Coronary artery (tissue), 2 donors: ENCODE data around the gene MGLL.

Experiments
- DNase-seq: peaks from one replicate; pipeline ENCODE4 v3.0.0-alpha.2; 2017; ENCODE audit warnings: low spot score
- H3K27ac ChIP-seq, 2 donors: fragments of 200-600 bp; sonication (generic); one replicate each; pipeline ENCODE4 v1.5.1; 2016 to 2019
- H3K4me3 ChIP-seq: fragments of 200-600 bp; sonication (generic); 2 replicates; pipeline ENCODE4 v1.5.1; 2016; ENCODE audit warnings: mild to moderate bottlenecking, moderate library complexity
- TF ChIP-seq, protein P1 (sequence below): fragments of 200-600 bp; sonication (generic); IDR thresholded peaks from one replicate; pipeline ENCODE4 v1.5.1; 2019; ENCODE audit warnings: antibody characterized with exemption

Gene MGLL

DNA sequence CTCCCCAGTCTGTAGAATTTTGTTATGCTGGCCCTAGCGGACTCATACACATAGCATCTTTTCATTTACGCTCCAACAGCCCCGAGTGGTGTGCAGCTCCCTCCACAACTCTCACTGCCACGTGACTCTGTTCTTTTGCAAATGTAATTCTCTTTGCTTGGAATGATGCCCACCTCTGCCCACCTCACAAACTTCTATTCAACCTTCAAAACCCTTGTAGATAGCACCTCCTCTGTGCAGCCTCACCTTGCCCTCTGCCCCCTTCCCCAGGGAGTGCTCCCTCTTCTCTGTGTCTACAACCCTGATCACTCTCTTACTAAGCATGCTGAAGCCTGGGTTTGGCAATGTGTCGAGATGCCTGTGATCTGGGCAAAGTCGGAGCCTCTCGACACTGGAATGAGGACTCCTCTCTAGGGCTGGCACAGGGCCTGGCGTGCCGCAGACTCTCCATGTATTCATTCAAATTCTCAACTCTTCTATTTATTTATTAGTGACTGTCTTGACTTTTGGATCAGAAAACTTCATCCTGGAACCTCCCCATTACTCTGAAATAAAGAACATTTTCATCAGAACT lies 73.5 kb downstream of the MGLL start:
- Histone ChIP-seq H3K27ac (peak overlapping the region; percentile 68 to 91), H3K4me3 (peak overlapping the region; percentile 5)
- no peak for DNase-seq
- TF ChIP-seq, protein P1, sequence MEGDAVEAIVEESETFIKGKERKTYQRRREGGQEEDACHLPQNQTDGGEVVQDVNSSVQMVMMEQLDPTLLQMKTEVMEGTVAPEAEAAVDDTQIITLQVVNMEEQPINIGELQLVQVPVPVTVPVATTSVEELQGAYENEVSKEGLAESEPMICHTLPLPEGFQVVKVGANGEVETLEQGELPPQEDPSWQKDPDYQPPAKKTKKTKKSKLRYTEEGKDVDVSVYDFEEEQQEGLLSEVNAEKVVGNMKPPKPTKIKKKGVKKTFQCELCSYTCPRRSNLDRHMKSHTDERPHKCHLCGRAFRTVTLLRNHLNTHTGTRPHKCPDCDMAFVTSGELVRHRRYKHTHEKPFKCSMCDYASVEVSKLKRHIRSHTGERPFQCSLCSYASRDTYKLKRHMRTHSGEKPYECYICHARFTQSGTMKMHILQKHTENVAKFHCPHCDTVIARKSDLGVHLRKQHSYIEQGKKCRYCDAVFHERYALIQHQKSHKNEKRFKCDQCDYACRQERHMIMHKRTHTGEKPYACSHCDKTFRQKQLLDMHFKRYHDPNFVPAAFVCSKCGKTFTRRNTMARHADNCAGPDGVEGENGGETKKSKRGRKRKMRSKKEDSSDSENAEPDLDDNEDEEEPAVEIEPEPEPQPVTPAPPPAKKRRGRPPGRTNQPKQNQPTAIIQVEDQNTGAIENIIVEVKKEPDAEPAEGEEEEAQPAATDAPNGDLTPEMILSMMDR: no peak

DNA sequence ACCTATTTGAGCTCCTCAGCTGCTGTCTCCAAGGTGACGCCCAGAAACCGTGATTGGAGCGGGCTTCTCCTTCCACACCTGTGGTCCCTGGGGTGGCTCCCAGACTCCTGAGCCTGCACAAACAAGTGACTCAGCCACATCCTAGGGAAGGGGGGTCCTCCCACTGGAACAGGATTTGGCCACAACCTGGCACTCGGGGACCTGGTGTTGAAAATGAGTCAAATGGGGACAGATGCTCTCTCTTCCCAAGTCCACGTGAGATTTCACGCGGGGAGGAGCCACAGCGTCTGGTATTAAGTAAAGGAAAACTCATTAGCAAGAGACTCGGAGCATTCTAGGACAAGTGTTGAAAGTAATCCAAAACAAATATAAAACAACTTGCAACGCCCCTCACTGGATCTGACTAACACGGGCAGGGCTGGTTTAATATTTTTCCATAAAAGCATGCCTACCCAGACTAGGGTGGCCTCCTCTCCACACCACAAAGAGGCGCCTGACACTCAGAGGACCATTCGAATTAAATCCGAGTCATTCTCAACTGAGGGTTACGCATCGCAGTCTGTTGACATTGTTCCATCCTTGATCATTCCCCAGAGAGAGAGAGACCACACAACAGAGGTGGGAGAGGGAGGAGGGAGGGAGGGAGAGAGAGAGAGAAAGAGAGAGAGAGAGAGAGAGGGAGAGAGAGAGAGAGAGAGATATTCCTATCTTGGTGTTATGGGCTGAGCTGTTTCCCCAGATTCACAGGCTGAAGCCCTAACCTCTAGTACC lies 74.4 kb downstream of the MGLL start:
- peak; percentile 92 for DNase-seq
- Histone ChIP-seq H3K4me3 (peak overlapping the region; percentile 5), H3K27ac (peak overlapping the region; percentile 68 to 91)
- TF ChIP-seq, protein P1: peak; percentile 22

DNA sequence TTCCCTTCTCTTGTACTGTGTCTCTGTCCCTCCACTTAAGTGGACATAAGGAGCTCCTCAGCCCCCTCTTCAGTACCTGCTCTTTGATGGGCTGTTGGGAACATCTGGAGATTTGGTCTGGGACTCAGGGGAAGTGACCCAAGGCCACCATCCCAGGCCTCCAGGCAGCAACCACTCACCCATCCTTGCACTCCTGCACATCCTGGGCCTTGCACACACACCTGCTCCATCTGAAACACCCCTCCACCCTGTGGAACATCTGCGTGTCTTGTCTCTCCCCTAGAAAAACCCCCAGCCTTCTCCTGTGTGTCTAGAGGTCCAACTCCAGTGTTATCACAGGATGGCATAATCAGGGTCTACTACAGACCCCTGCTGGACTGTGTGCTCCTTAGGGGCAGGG lies 75.2 kb downstream of the MGLL start:
- Histone ChIP-seq H3K4me3 (no peak overlapping the region), H3K27ac (peak overlapping the region; percentile 68 to 91)
- TF ChIP-seq, protein P1: no peak
- no peak for DNase-seq

DNA sequence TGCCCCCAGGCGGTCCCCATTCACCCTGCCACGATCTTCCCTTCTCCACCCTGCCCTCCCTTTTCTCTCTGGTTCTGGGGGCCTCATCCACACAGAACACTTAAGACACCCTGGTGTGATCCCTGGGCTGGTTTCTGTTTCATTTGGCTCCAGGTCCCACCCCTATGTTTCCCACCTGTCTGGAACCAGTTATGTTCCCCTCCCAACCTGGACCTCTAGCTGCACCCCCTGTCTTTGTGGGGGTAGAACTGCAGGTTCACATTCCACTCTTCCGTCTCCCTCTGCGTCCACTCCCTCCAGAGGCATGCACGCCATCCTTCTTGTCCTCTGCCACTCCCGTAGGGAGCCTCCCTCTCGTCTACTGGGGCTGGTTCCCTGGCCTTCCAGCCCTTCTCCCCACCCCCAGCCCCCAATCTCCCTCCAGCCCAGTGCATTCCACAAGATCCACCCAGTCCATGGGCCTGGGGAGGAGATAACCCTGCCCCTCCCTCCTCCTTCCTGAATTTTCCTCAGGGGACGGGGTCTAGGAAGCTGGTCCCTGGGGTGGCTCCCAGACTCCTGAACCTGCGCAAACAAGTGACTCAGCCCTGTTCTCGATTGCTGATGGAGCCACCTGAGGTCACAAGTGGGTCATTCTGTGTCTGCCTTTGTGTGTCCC lies 75.8 kb downstream of the MGLL start:
- no peak overlapping the region for H3K4me3 ChIP-seq
- DNase-seq: no peak
- TF ChIP-seq, protein P1: no peak
- H3K27ac ChIP-seq: peak overlapping the region; percentile 68 to 91

DNA sequence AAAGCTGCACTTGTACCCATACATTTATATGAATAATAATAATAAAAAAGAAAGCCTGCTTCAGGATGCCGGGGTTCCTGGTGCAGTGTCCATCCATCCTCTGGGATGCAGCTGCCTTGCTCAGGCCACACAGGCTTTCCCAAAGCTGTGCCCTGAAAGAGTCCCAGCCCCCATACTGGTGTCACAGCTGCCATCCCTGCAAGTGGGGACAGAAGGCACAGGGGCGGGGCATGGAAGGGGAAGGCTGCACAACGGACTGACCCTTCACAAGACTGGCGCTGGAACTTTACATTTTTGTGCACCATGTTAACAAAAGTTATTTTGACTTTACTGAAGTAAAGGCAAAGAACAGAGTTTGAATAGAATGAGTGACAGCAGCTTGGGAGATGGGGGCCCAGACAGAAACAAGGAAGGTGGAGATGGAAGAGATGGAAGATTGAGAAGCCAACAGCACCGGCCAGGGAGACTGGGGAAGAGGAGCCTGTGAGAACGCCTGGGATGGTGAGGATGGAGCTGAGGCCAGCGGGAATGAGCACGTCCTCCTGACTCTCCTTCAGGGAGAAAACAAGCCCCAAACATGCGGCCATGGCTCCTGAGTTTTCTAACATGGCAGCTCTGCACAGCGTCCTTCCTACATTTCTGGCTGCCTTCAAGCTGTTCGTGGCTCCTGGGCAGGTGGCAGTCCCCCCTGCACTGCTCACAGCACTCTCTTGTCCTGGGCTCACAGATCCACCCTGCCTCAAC lies 76.5 kb downstream of the MGLL start:
- Histone ChIP-seq H3K4me3 (no peak overlapping the region), H3K27ac (peak overlapping the region; percentile 68 to 91)
- TF ChIP-seq, protein P1: no peak
- no peak for DNase-seq

DNA sequence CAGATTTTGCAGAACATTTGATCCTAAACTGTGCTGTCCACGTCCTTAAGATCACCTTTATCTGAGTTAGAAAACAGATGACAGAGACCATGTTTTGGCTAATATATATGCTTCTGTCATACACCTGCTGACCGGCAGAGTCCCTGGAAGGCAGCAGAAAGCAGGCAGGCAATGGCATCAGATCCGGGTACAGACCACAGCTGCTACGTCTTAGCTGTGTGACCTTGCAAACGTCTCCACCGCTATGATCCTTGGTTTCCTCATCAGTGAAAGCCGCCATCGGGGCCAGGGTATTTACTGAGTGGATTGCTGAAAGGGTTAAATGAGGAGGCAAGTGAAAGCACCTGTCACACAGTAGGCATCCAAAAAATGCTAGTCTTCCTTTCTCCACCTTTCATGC lies 77.4 kb downstream of the MGLL start:
- no peak overlapping the region for H3K27ac ChIP-seq
- no peak for DNase-seq
- no peak overlapping the region for H3K4me3 ChIP-seq
- TF ChIP-seq, protein P1: no peak
